Smooth muscle cell (in vitro differentiated cells): ENCODE measurements around the gene NPDC1. TPM values are rescaled to one million over a fixed set of nuclear protein-coding genes. Genes with fewer than 3 reads are reported as not detected.

ENCODE experiments used
- DNase-seq: peaks from one replicate; lab custom pipeline; 2025; ENCODE audit not compliant: unreplicated experiment; lab: John Stamatoyannopoulos, UW
- H2AFZ ChIP-seq: fragments of 200-600 bp; sonication (generic); 2 replicates; pipeline ENCODE4 v1.6.0; 2016; ENCODE audit warnings: antibody characterized with exemption, low read depth, mild to moderate bottlenecking
- H3F3A ChIP-seq: fragments of 200-600 bp; sonication (generic); 2 replicates; pipeline ENCODE4 v1.6.0; 2017; ENCODE audit warnings: antibody characterized with exemption, low read depth
- H3K27ac ChIP-seq: fragments of 200-600 bp; sonication (generic); 2 replicates; pipeline ENCODE4 v1.5.1; 2016; ENCODE audit warnings: low read depth, mild to moderate bottlenecking
- H3K27me3 ChIP-seq: fragments of 200-600 bp; sonication (generic); 2 replicates; pipeline ENCODE4 v1.6.1; 2016; ENCODE audit warnings: low read depth, mild to moderate bottlenecking
- H3K36me3 ChIP-seq: fragments of 200-600 bp; sonication (generic); 2 replicates; pipeline ENCODE4 v1.5.1; 2016; ENCODE audit warnings: low read depth
- H3K4me1 ChIP-seq: fragments of 200-600 bp; sonication (generic); 2 replicates; pipeline ENCODE4 v1.5.1; 2016; ENCODE audit warnings: low read depth
- H3K4me2 ChIP-seq: fragments of 200-600 bp; sonication (generic); 2 replicates; pipeline ENCODE4 v1.6.0; 2016; ENCODE audit warnings: mild to moderate bottlenecking
- H3K4me3 ChIP-seq: fragments of 200-600 bp; sonication (generic); 2 replicates; pipeline ENCODE4 v1.5.1; 2016; ENCODE audit warnings: mild to moderate bottlenecking
- H3K79me2 ChIP-seq: fragments of 200-600 bp; sonication (generic); 2 replicates; pipeline ENCODE4 v1.6.0; 2016; ENCODE audit warnings: low read depth, mild to moderate bottlenecking
- H3K9ac ChIP-seq: fragments of 200-600 bp; sonication (generic); 2 replicates; pipeline ENCODE4 v1.6.0; 2016; ENCODE audit warnings: low read depth
- H3K9me3 ChIP-seq: fragments of 200-600 bp; sonication (generic); replicated peaks from 2 replicates; pipeline ENCODE4 v1.5.1; 2016; ENCODE audit warnings: low read depth
- H4K20me1 ChIP-seq: fragments of 200-600 bp; sonication (generic); 2 replicates; pipeline ENCODE4 v1.6.0; 2016; ENCODE audit warnings: low read depth
- CTCF ChIP-seq: fragments of 200-600 bp; sonication (generic); IDR thresholded peaks from 2 replicates; pipeline ENCODE4 v1.5.1; 2017; ENCODE audit warnings: borderline replicate concordance, mild to moderate bottlenecking, antibody characterized with exemption; ENCODE audit not compliant: insufficient read depth, poor library complexity, severe bottlenecking
- WGBS: methylation state at CpG from one replicate; pipeline ENCODE4 v1.1.7; 2016; ENCODE audit warnings: low lambda C conversion rate; 5-methylcytosine and 5-hydroxymethylcytosine counted together
- polyA plus RNA-seq: library from polyadenylated mRNA; unstranded; fragments of >200 nt; fragmentation: Nextera tagmentation; extraction: Ambion mirVana; gene quantifications from 2 replicates; pipeline ENCODE4 v1.2.1, GENCODE V29; 2016
- total RNA-seq: library from RNA; depleted of rRNA; stranded (reverse); fragments of >200 nt; gene quantifications from 2 replicates; pipeline ENCODE4 v1.2.3, GENCODE V29; 2014

NPDC1 gene
- total and polyA plus RNA-seq, 2 experiments from 2014 or later = 9.9 to 19.3 TPM

- Histone ChIP-seq H3K9me3 (no peaks in the 10 kb centered on the region), H3K9ac (no peak overlapping the region), H3K27me3 (no peaks in the 10 kb centered on the region), H3F3A (no peaks in the 10 kb centered on the region), H3K27ac (no peak overlapping the region), H3K4me3 (no peak overlapping the region), H3K4me2 (no peak overlapping the region), H3K4me1 (no peaks in the 10 kb centered on the region), H3K79me2 (no peaks in the 10 kb centered on the region), H3K36me3 (no peaks in the 10 kb centered on the region), H4K20me1 (no peaks in the 10 kb centered on the region), H2AFZ (no peak overlapping the region)
- WGBS = 96% methylated on average over 15 of the region's 24 CpGs
- no peak for TF ChIP-seq CTCF
- DNase-seq = no peak
Measured at GRCh38 chr9:137011156-137011555, 34.8 kb downstream of the NPDC1 start.

DNA sequence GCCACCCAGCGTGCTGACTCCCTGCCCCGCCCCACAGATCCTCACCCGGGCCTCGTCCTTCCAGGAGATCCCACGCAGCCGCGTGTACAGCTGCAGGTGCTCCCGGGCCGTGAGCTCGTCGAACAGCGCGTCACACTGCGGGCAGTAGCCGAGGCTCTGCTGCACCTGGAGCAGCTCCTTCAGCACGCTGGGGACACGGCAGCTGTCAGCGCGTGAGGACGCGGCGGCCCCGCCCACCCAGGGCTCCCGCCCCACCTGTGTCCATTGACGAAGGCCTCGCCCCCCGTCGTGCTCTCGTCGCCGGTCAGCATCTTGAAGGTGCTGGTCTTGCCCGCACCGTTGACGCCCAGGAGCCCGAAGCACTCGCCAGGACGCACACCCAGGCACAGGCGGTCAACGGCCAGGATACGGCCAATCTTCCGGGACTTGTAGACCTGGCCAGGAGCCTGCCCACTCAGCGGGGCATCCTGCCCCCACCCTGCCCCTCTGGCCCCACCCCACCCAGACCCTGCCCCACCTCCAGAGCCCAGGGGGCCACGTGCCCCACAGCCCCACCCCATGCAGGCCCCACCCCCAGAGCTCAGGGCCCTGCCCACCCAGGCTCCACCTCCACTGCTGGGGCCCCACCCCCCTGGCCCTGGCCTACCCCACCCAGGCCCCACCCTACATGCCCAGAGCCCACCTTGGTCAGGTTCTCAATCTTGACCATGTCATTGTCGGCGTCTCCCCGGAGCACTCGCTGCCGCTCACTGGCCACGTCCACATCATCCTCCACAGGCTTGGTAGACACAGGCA lies 35.8 kb downstream of the NPDC1 start:
- H3K4me3 ChIP-seq = no peak overlapping the region
- no peaks in the 10 kb centered on the region for H3K36me3 ChIP-seq
- H3K4me2 ChIP-seq = no peak overlapping the region
- no peak overlapping the region for H3K9ac ChIP-seq
- H2AFZ ChIP-seq = no peak overlapping the region
- no peaks in the 10 kb centered on the region for H3K27me3 ChIP-seq
- no peaks in the 10 kb centered on the region for H3F3A ChIP-seq
- WGBS = 98% methylated on average over 21 of the region's 49 CpGs
- H3K27ac ChIP-seq = no peak overlapping the region
- TF ChIP-seq CTCF = no peak
- H3K4me1 ChIP-seq = no peaks in the 10 kb centered on the region
- DNase-seq = no peak
- no peaks in the 10 kb centered on the region for H3K9me3 ChIP-seq
- H4K20me1 ChIP-seq = no peaks in the 10 kb centered on the region
- H3K79me2 ChIP-seq = no peaks in the 10 kb centered on the region

DNA sequence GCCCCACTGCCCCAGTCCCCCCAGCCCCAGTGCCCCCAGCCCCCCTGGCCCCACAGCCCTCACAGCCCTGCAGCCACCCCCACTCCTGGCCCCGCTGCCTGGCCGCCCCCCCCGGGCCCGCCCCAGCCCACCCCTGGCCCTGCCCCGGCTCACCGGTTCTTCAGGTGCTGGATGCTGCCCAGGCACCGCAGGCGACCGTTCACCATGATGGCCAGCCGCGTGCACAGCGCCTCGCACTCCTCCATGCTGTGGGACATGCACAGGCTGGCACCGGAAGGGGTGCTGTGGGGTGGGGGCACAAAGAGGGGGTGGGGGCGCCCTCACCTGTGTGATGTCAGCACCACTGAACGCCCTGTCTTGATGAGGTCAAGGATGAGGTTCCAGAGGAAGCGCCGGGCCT lies 36.8 kb downstream of the NPDC1 start:
- Histone ChIP-seq H3K9ac (no peak overlapping the region), H3K4me2 (no peak overlapping the region), H3K4me1 (no peaks in the 10 kb centered on the region), H3K4me3 (no peak overlapping the region), H3K27ac (no peak overlapping the region), H2AFZ (no peak overlapping the region), H3K36me3 (no peaks in the 10 kb centered on the region), H3K27me3 (no peaks in the 10 kb centered on the region), H3K9me3 (no peaks in the 10 kb centered on the region), H4K20me1 (no peaks in the 10 kb centered on the region), H3K79me2 (no peaks in the 10 kb centered on the region), H3F3A (no peaks in the 10 kb centered on the region)
- TF ChIP-seq CTCF = no peak
- DNase-seq = no peak
- WGBS = 91% methylated on average over 7 of the region's 18 CpGs

GRCh38 chr9:137008312-137008711 lies 37.7 kb downstream of the NPDC1 start:
- Histone ChIP-seq H3K9me3 (no peaks in the 10 kb centered on the region), H2AFZ (no peak overlapping the region), H3K36me3 (no peaks in the 10 kb centered on the region), H3K4me1 (no peaks in the 10 kb centered on the region), H3K27ac (no peak overlapping the region), H3K27me3 (no peaks in the 10 kb centered on the region), H3F3A (no peaks in the 10 kb centered on the region), H3K4me3 (no peak overlapping the region), H3K4me2 (no peak overlapping the region), H3K9ac (no peak overlapping the region), H3K79me2 (no peaks in the 10 kb centered on the region), H4K20me1 (no peaks in the 10 kb centered on the region)
- TF ChIP-seq CTCF = no peak
- WGBS = 88% methylated on average over 20 of the region's 22 CpGs
- no peak for DNase-seq
